ENCODE measurements around the gene TNS4.

TNS4 gene

GRCh38 chr17:40452921-40453378 is 48.5 kb downstream of the TNS4 start:
- in situ Hi-C loops (cut with MboI; ENCODE audit: low pct_unique_long_range_greater_than_20kb, low sequenced_read_pairs, unreplicated experiment): no loop called here
- DNase-seq (ENCODE audit: low spot score): no peak
- no peak for TF ChIP-seq CTCF (IDR thresholded peaks at IDR 0.05; ENCODE audit: extremely low read depth, insufficient read depth, missing control alignments)

GRCh38 chr17:40452216-40452787 is 49.1 kb downstream of the TNS4 start:
- DNase-seq (ENCODE audit: low spot score): no peak

GRCh38 chr17:40451420-40451819 is 50.0 kb downstream of the TNS4 start:
- DNase-seq (ENCODE audit: low spot score): no peak
- in situ Hi-C loops (cut with MboI; ENCODE audit: low pct_unique_long_range_greater_than_20kb, low sequenced_read_pairs, unreplicated experiment): no loop called here
- no peak for TF ChIP-seq CTCF (IDR thresholded peaks at IDR 0.05; ENCODE audit: extremely low read depth, insufficient read depth, missing control alignments)

More at GRCh38 chr17:40452216-40452787, 49.1 kb downstream of the TNS4 start:
- TF ChIP-seq CTCF (IDR thresholded peaks at IDR 0.05; ENCODE audit: extremely low read depth, insufficient read depth, missing control alignments): no peak
- in situ Hi-C loops (cut with MboI; ENCODE audit: low pct_unique_long_range_greater_than_20kb, low sequenced_read_pairs, unreplicated experiment): no loop called here

GRCh38 chr17:40450175-40450574 is 51.2 kb downstream of the TNS4 start:
- peak; percentile 62 for DNase-seq (ENCODE audit: low spot score)
- in situ Hi-C loops (cut with MboI; ENCODE audit: low pct_unique_long_range_greater_than_20kb, low sequenced_read_pairs, unreplicated experiment): no loop called here
- TF ChIP-seq CTCF (IDR thresholded peaks at IDR 0.05; ENCODE audit: extremely low read depth, insufficient read depth, missing control alignments): peak; percentile 63

GRCh38 chr17:40448639-40449261 is 52.7 kb downstream of the TNS4 start:
- no peak for TF ChIP-seq CTCF (IDR thresholded peaks at IDR 0.05; ENCODE audit: extremely low read depth, insufficient read depth, missing control alignments)
- DNase-seq (ENCODE audit: low spot score): no peak
- in situ Hi-C loops (cut with MboI; ENCODE audit: low pct_unique_long_range_greater_than_20kb, low sequenced_read_pairs, unreplicated experiment): no loop called here

- DNase-seq (ENCODE audit: low spot score): no peak
- TF ChIP-seq CTCF (IDR thresholded peaks at IDR 0.05; ENCODE audit: extremely low read depth, insufficient read depth, missing control alignments): no peak
- in situ Hi-C loops (cut with MboI; ENCODE audit: low pct_unique_long_range_greater_than_20kb, low sequenced_read_pairs, unreplicated experiment): no loop called here
Measured at GRCh38 chr17:40448213-40448638, 53.2 kb downstream of the TNS4 start.

Data from GM13977 (cell line).